ENCODE data around the gene PLA2G2C. TPM values are rescaled to one million over a fixed set of nuclear protein-coding genes. Genes with fewer than 3 reads are reported as not detected.

Gene PLA2G2C
- total and polyA plus RNA-seq, 2 of the 8 experiments (the other 6 are each of a cell fraction or from before 2014, with no cell fraction given), result not detected

- no peak for FAIRE-seq
- H3K79me1 ChIP-seq (ENCODE audit: low read depth, low read length), result no peaks in the 10 kb centered on the region
- peaks cover 0 to 5% (median 4%) of the 10 kb centered on the region in 4 experiments; a peak in 3 of 7 replicates for H3K27me3 ChIP-seq (replicated peaks in 1 of 4; ENCODE audit: control insufficient read depth in 3 of 4, extremely low read depth in 1 of 4, insufficient read depth in 3 of 4, low read length in 3 of 4)
- H2BK15ac ChIP-seq (ENCODE audit: low read length), result no peak overlapping the region
- no peak overlapping the region for H3K4ac ChIP-seq (replicated peaks; ENCODE audit: insufficient read length, low read depth, low read length)
- H3K23ac ChIP-seq (ENCODE audit: insufficient read length), result no peak overlapping the region
- no peak overlapping the region for H2BK5ac ChIP-seq (ENCODE audit: low read depth, low read length)
- H3K4me1 ChIP-seq (replicated peaks in 1 of 4; ENCODE audit: control insufficient read depth in 3 of 4, insufficient read depth in 4 of 4, low read length in 3 of 4), result no peaks in the 10 kb centered on the region
- no peak overlapping the region for H3K18ac ChIP-seq (ENCODE audit: extremely low read depth, low read length)
- 87% methylated on average over 5 of the region's 5 CpGs; no CpG with 5 or more reads in 1 of the 2 experiments for WGBS, 2 experiments (ENCODE audit: extremely low coverage in 1 of 2, insufficient coverage in 1 of 2, insufficient read length in 1 of 2, insufficient replicate concordance in 2 of 2, low coverage in 1 of 2, low lambda C conversion rate in 2 of 2, missing lambda C conversion rate in 1 of 2)
- no peak overlapping the region for H3K9ac ChIP-seq (replicated peaks in 1 of 4; ENCODE audit: extremely low read depth in 1 of 4, low read depth in 3 of 4, low read length in 3 of 4)
- DNase-seq (ENCODE audit: low read depth in 1 of 2, low spot score in 2 of 2), result no peak
- H2BK120ac ChIP-seq (replicated peaks; ENCODE audit: low read depth, low read length), result no peak overlapping the region
- no peak overlapping the region for H2AK5ac ChIP-seq (ENCODE audit: low read depth, low read length)
- no peaks in the 10 kb centered on the region for H4K20me1 ChIP-seq (replicated peaks in 1 of 2; ENCODE audit: control insufficient read depth in 1 of 2, insufficient read depth in 2 of 2, low read length in 2 of 2)
- TF ChIP-seq RNF2 (IDR thresholded peaks at IDR 0.05; ENCODE audit: borderline replicate concordance, low read depth, low read length, missing control alignments, poor library complexity, severe bottlenecking), result no peak
- no peak for TF ChIP-seq BCL11A (IDR thresholded peaks at IDR 0.05; ENCODE audit: low read depth in 2 of 2, low read length in 2 of 2)
- TF ChIP-seq GTF2F1 (IDR thresholded peaks at IDR 0.05; ENCODE audit: borderline replicate concordance, low read depth, low read length), result no peak
- no peak for TF ChIP-seq MAX (IDR thresholded peaks at IDR 0.05)
- TF ChIP-seq CEBPB (IDR thresholded peaks at IDR 0.05; ENCODE audit: low read depth, low read length), result no peak
- TF ChIP-seq ATF3 (IDR thresholded peaks at IDR 0.05; ENCODE audit: insufficient read depth, low read depth, low read length), result no peak
- no peak for TF ChIP-seq CHD1 (IDR thresholded peaks at IDR 0.05; ENCODE audit: low read depth, low read length)
- no peak for TF ChIP-seq EGR1 (IDR thresholded peaks at IDR 0.05; ENCODE audit: borderline replicate concordance, low read depth, low read length)
- no peak overlapping the region for H2BK12ac ChIP-seq (ENCODE audit: low read depth, low read length)
- no peak overlapping the region for H3K56ac ChIP-seq (replicated peaks; ENCODE audit: insufficient read length, low read depth, low read length)
- H2BK20ac ChIP-seq (ENCODE audit: low read length), result no peak overlapping the region
- no peaks in the 10 kb centered on the region for H3K9me3 ChIP-seq (ENCODE audit: insufficient read depth in 2 of 2, low read depth in 1 of 2, low read length in 1 of 2)
- H4K5ac ChIP-seq (ENCODE audit: insufficient read length, low read depth, low read length), result no peak overlapping the region
- H3K4me3 ChIP-seq (ENCODE audit: extremely low read depth in 1 of 4, insufficient read depth in 2 of 4, low read depth in 3 of 4, low read length in 4 of 4), result no peak overlapping the region
- H3K14ac ChIP-seq (ENCODE audit: insufficient read length), result no peak overlapping the region
- no peak overlapping the region for H4K8ac ChIP-seq (ENCODE audit: extremely low read depth, insufficient read depth, low read length)
- no peak overlapping the region for H3K27ac ChIP-seq (ENCODE audit: low read depth, low read length)
- H4K91ac ChIP-seq (replicated peaks; ENCODE audit: insufficient read length, low read length), result no peak overlapping the region
- no peak overlapping the region for H3K4me2 ChIP-seq (ENCODE audit: insufficient read depth in 1 of 2, low read depth in 2 of 2, low read length in 2 of 2)
- no peak overlapping the region for H2AFZ ChIP-seq (ENCODE audit: low read length)
- no peaks in the 10 kb centered on the region; the same call in 1 of the 2 replicates for H3K23me2 ChIP-seq (ENCODE audit: low read depth, low read length)
- POLR2A ChIA-PET (ENCODE audit: partially characterized antibody), result interaction anchor here (0.7 kb wide), 1 partner anchor 133 kb away, joined by 3 read pairs; no protein-coding TSS in a partner anchor
- CTCF ChIA-PET (ENCODE audit: partially characterized antibody), result interaction anchor here (0.7 to 2.3 kb wide), 8 partner anchors 8 to 274 kb away, joined by 3 to 8 read pairs (median 4); no protein-coding TSS in a partner anchor
- H3K79me2 ChIP-seq (ENCODE audit: control insufficient read depth in 1 of 2, insufficient read depth in 2 of 2, low read length in 2 of 2), result no peaks in the 10 kb centered on the region
- no peaks in the 10 kb centered on the region for H3K36me3 ChIP-seq (ENCODE audit: control insufficient read depth in 2 of 4, insufficient read depth in 4 of 4, low read length in 3 of 4)
Observed at GRCh38 chr1:20220036-20220435, 33.7 kb upstream of the PLA2G2C start.

Measured in H1 (cell line).